GM10847 (cell line): ENCODE measurements around the gene GTF3C1.

Experiments
- POLR2A ChIP-seq: IDR thresholded peaks from 2 replicates; pipeline ENCODE4 v1.6.1; 2011; ENCODE audit not compliant: insufficient read length; ENCODE audit errors: extremely low read depth

GTF3C1 gene

DNA sequence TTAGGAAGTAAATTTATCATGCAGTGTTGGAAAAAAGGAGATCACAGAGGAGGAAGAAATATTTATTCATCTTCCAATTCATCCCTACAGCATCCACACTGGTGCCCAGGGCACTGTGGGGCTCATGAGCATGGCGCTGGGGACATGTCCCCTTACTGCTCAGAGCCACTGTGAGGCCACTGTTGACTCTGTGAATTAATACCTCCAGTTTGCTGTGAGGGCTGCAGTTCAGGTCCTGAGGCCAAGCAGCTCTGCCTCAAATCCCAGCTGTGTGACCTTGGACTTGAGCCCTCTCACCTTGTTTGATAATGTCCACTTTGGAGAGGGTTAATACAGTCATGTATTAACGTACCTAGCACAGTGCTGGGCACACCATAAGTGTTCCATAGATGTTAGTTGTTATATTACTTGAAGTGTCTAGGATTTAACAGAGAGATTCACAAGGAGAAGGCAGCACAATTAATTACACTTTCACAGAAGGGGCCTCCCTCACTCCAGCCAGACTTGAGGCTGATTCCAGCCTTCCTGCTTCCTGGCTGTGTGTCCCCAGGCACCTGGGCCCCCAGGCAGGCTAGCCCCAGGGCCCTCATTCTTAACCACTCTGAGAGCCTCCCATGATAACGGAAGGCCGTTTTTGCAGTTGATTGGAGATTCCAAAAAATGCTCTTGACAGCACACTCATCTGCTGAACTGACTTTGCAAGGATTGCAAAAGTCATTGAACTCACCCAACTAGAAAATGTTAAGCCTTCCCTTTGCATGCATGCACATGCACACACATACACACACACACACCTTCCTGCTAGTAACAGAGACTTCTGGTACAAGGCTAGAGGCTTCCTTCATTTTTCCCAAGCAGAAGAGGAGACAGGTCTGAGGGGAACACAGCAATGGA lies 29.6 kb upstream of the GTF3C1 start:
- TF ChIP-seq POLR2A, result no peak

GRCh38 chr16:27576729-27577128 lies 27.0 kb upstream of the GTF3C1 start:
- no peak for TF ChIP-seq POLR2A

DNA sequence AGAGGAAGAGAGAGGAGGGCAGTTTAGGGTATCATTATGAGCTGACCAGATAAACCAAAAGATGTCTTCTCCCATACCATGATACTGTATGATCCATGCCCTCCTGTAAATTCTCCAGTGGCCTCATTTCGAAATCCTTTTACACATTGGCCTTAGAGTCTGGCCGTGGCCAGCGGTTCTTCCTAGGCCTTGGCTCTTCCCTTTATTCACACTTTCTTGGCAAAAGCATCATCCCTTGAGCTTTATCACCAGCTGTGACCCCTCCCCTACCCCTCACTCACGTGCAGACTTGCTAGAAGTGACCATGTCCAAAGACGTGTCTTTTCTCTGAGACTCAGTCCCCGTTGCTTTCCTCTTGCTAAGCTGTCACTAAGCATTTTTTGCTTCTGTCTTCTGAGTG lies 23.0 kb upstream of the GTF3C1 start:
- TF ChIP-seq POLR2A, result no peak

GRCh38 chr16:27571433-27572326 lies 22.0 kb upstream of the GTF3C1 start:
- TF ChIP-seq POLR2A, result no peak

DNA sequence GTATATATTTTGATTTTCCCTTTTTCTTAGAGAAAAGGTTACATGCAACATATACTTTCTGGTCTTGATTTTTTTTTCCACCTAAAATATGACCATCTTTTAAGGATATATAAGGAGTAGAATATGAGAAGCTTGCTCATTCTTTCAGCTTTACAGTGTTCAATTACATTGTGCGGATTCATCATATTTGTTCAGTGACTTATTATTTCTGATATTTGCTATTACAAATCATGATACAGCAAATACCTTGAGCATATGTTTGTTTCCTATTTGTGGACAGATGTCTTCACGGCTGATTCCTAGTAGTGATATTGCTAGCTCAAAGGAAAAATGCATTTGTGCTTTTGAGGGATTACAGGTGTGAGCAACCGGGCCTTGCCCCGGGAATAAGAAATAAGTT lies 18.4 kb upstream of the GTF3C1 start:
- no peak for TF ChIP-seq POLR2A

- TF ChIP-seq POLR2A, result no peak
These were observed 16.7 kb upstream of the GTF3C1 start for GRCh38 chr16:27566417-27566816.

DNA sequence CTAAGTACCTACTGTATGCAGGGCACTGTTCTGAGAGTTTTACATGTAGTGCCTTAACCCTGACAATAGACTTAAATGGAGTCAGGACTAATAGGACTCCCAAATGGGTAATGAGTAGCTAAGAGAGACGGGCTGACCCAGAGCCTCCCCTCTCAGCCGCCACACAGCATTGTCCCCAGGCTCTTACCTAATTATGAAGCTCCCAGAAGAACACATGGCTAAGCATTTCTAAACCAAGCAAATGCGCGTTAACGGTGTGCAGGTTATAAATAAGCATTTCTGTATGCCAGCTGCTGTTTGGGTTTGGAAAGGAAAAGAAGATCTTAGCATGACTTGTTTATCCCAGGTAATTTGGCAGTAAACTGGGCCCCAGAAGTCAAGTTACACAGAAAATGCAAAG lies 14.5 kb upstream of the GTF3C1 start:
- no peak for TF ChIP-seq POLR2A

DNA sequence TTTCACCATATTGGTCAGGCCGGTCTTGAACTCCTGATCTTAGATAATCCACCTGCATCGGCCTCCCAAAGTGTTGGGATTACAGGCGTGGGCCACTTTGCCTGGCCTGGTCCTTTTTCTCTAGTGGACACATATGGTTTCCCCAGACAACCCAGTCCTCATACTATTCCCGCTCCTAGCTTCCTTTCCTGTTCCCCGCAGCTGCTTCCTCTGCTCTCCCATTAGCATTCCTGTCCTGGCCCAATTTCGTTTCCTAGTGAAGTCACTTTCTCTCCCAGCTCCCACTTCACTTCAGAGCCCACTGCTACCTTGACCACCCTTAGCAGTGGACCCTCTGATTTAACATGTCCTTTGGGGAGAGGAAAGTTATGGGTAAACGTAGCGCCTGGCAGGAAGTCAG lies 11.5 kb upstream of the GTF3C1 start:
- TF ChIP-seq POLR2A, result no peak

DNA sequence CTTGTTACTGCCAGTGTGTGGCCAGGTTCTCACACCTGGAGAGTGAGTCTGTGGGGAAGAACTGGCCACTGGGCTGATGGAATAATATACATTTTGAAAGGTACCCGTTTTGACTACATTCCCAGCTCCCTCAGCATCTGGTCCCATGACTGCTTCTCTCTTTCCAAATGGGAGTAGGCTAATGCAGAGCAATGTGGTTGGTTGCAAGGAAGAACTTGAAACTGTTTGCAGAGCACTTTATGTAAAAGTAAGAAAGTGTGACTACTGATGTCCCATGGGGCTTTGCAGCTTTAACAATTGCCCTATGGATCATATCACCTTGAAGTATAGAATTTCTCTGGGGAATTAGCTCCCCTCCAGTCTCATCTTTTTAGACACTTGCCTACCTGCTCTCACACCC lies 9.2 kb upstream of the GTF3C1 start:
- no peak for TF ChIP-seq POLR2A

DNA sequence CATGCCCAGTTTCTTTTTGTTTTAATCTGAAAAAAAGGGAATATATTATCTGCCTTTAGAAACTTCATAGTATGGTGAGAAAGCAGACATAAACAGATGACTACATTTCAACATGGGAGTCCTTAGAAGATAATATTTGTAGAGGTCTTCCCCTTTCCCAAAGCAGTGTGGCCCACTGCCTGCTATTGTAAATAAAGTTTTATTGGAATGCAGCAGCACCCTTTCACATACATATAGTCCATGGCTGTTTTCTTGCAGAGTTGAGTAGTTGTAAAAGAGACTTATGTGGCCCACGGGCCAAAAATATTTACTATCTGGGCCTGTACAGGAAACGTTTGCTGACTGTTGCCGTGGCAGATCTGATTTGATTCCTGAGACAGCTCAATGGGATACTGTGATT lies 8.7 kb upstream of the GTF3C1 start:
- TF ChIP-seq POLR2A, result no peak

GRCh38 chr16:27556471-27556870 lies 6.8 kb upstream of the GTF3C1 start:
- TF ChIP-seq POLR2A, result no peak

- TF ChIP-seq POLR2A, result no peak
These were observed 1.3 kb upstream of the GTF3C1 start for GRCh38 chr16:27551036-27551435.

DNA sequence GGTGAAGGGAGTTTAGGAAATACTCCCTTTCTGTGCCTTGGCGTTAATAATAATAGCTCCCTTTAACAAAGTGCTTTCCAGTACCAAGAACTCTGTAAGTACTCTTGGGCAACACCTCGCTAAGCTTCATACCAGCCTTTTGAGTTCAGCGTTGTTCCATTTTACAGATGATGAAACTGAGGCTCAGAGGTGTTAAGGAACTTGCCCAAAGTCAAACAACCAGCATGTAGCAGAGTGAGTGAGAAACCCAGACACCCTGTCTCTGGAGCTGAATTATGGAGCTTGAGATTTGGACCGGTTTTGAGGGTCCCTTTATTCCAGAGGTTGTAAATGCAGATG lies 838 bp upstream of the GTF3C1 start:
- TF ChIP-seq POLR2A, result no peak

GRCh38 chr16:27549464-27549745 lies 308 bp downstream of the GTF3C1 start:
- no peak for TF ChIP-seq POLR2A

DNA sequence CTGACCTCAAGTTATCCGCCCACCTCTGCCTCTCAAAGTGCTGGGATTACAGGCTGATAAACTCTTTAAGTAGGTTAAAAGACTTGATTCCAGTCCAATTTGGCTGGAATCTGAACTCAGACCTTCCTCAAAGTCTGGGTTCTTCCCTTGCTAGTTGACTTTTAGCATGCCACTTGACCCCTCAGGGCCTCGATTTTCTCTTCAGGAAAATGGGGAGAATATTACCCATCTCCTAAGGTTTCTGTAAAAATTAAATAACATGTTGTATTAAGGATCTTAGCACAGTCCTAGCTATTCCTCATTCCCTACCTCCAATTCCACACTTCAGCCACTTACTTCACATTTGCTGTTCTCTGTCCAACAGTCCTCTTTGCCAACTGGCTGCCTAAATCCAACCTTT lies 1.9 kb downstream of the GTF3C1 start:
- no peak for TF ChIP-seq POLR2A

DNA sequence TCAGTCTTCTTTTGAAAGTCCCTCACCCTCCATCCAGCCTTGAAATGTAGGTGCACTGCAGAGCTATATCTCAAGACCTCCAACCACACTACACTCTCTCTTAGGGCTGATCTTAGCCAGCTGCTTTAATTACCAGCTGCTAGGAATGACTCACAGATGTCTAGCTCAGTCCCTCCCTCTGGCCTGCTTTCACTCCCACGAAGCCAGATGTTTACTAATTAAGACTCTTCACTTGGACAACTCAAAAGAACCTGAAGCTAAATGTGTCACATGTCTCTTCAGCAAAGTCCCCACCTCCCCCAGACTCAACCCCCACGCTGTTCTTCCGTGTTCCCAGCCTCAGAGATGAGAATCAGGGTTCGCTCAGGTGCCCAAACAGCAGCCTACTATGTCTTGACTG lies 2.6 kb downstream of the GTF3C1 start:
- no peak for TF ChIP-seq POLR2A
